Heart right ventricle (tissue), 16 donors: ENCODE results near the gene SRPRB. TPM values are rescaled to one million over a fixed set of nuclear protein-coding genes. Genes with fewer than 3 reads are reported as not detected.

Experiments used
- ATAC-seq, 8 donors: fragments of 200-7000 bp; cut with Tn5 transposase; one replicate each; pipeline ENCODE4 v1.9.1; 2020; ENCODE audit warnings: mild to moderate bottlenecking in 8 of 8, moderate library complexity in 8 of 8, moderate number of reproducible peaks in 1 of 8
- DNase-seq, 2 donors: peaks; one replicate each; pipeline ENCODE4 v3.0.0-alpha.2; 2020
- H3K27ac ChIP-seq, 10 donors: fragments of 200-600 bp; sonication (generic) in 2 of 10; one replicate each; pipeline versions ENCODE4 v1.5.0 to v1.8.0; 2020 to 2022; ENCODE audit warnings: mild to moderate bottlenecking in 3 of 10
- H3K27me3 ChIP-seq, 7 donors: fragments of 200-600 bp; one replicate each; pipeline ENCODE4 v1.8.0; 2021 to 2022; ENCODE audit warnings: mild to moderate bottlenecking in 2 of 7
- H3K36me3 ChIP-seq, 9 donors: fragments of 200-600 bp; sonication (generic) in 1 of 9; one replicate each; pipeline versions ENCODE4 v1.5.0 to v1.8.0; 2020 to 2022; ENCODE audit warnings: mild to moderate bottlenecking in 2 of 9
- H3K4me1 ChIP-seq, 9 donors: fragments of 200-600 bp; sonication (generic) in 1 of 9; one replicate each; pipeline versions ENCODE4 v1.5.0 to v1.8.0; 2020 to 2022; ENCODE audit warnings: mild to moderate bottlenecking in 4 of 9
- H3K4me3 ChIP-seq, 10 donors: fragments of 200-600 bp; sonication (generic) in 2 of 10; one replicate each; pipeline versions ENCODE4 v1.5.0 to v1.8.0; 2020 to 2022; ENCODE audit warnings: mild to moderate bottlenecking in 7 of 10, moderate library complexity in 2 of 10
- H3K9me3 ChIP-seq, 11 donors: fragments of 200-600 bp in 10 of 11; sonication (generic) in 2 of 11; one replicate each; pipeline versions ENCODE4 v1.5.0 to v1.8.0; 2013 to 2022; ENCODE audit warnings: mild to moderate bottlenecking in 2 of 11, control low read depth in 1 of 11, moderate library complexity in 1 of 11
- CTCF ChIP-seq, 9 donors: fragments of 200-600 bp; sonication (generic) in 2 of 9; IDR thresholded peaks; one replicate each; pipeline versions ENCODE4 v1.5.0 to v1.8.0; 2021 to 2022; ENCODE audit warnings: antibody characterized with exemption in 9 of 9, mild to moderate bottlenecking in 5 of 9, moderate library complexity in 1 of 9
- WGBS, 2 donors: extraction: QIAGEN DNeasy Blood & Tissue Kit; methylation state at CpG; one replicate each; pipeline ENCODE4 v1.1.7; 2013; ENCODE audit warnings: inconsistent platforms in 1 of 2; 5-methylcytosine and 5-hydroxymethylcytosine counted together
- intact Hi-C, 10 donors: fragments of 100-400 bp; cut with DNase I; formaldehyde crosslinking; loops; one replicate each; pipeline versions ENCODE4 v1.11.1 to v1.14.2; 2022
- polyA plus RNA-seq, 2 donors: library from polyadenylated mRNA; stranded (reverse); fragments of 200-250 nt; gene quantifications; one replicate each; pipeline ENCODE4 v1.2.3, GENCODE V29; 2013
- total RNA-seq, 10 donors: library from RNA; stranded (reverse); fragmentation: NEBNext Ultra II Directional in 3 of 10; extraction: Animal tissue kit (Norgen Biotek cat#: 25700) in 3 of 10; gene quantifications; one replicate each; pipeline versions ENCODE4 v1.2.1 to v1.2.4, GENCODE V29; 2021 to 2023
- donor health status: Arrhythmogenic right ventricular cardiomyopathy.
- donor health status: ischemic (EF 13 %, LVEDD 7.1; RV severe dilation, severe dysfunction).
- donor health status: healthy with polysubstance abuse.
- donor health status: DM: no; HTN: yes; CAD: no.
- donor health status: DM: no; HTN: no; CAD: no.
- donor health status: ischemic (EF 25% LVEDD 6.9; RV normal size, moderate dysfunction).
- donor health status: ischemic (EF 25% LVEDD 5.7; RV mildly dilated, moderate dysfunction).
- donor health status: healthy.
- donor health status: DM: yes; HTN: yes; CAD: no.
- donor health status: Ischemic cardiomyopathy.
- donor health status: ischemic (EF 35%, LVEDD 5.7; RV mildly dilated, moderate dysfunction).
- donor health status: nonischemic (EF 11% LVEDD 7.7; RV severe dilation, severe dysfunction).
- donor health status: DM: yes; HTN: yes; CAD: no.
- donor health status: PGD.
- donor health status: ischemic (EF 29% LVEDD 5.4; RV normal size, mild dysfunction).
- donor health status: nonischemic (EF 23%, LVEDD 6.1; RV moderate dilation, normal function).

The SRPRB gene
- total and polyA plus RNA-seq, 12 donors: 12.1 to 46.2 (median 27.0) TPM

DNA sequence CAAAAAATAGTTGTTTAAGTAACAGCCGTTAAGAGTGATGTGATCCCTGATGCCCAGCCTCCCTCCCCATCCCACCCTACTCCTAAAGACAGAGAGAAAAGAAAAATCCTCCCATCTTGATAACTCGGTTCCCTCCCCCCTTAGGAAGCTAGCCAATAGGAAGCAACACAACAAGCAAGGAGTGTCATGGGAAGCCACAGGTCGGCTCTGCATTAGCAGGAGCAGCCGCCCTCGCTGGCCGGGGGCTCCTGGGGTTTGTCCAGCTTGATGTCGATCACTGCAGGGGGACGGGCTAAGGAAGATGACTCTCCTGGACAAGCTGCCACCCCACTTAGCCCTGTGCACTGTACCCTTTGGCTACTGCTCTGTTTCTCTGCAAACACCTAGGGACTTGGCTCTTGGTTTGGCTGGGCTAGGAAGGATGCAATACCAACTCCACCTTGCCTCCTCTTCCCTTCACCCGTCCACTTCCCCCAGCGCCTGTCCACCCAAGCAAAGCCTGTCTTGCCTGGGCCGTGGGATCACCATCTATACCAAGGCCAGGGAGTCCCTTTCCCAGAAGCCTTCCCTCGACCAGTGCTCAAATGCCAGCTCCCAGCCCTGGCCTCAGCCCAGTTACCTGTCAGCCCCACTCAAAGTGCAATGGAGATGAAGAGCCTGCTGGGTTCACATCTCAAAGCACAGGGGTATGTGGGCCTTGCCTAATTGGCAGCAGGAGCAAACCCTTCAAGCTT is 23.1 kb downstream of the SRPRB start:
- Histone ChIP-seq H3K4me1 (peaks cover 0 to 22% (median 11%) of the 10 kb centered on the region in 9 donors), H3K36me3 (peaks cover 0 to 47% (median 0%) of the 10 kb centered on the region in 9 donors), H3K27me3 (no peaks in the 10 kb centered on the region), H3K4me3 (no peak overlapping the region), H3K9me3 (no peaks in the 10 kb centered on the region), H3K27ac (peak overlapping the region in 6 of 10 donors; percentile 20 to 59 (median 54))
- TF ChIP-seq CTCF (IDR thresholded peaks at IDR 0.05): no peak
- ATAC-seq (peak; percentile 39 to 85 (median 74)), DNase-seq (peak; percentile 45 to 49)
- 73 to 78% methylated on average over 12 of the region's 12 CpGs for WGBS, 2 donors
- intact Hi-C loops: loop anchor here in 3 of 10 donors (5.0 to 10.0 kb wide), 2 partner anchors 69 to 406 kb away; partner anchors contain the start of gene RAB6B (in 2 of the 3)

GRCh38 chr3:133829310-133829707 is 23.7 kb downstream of the SRPRB start:
- 52 to 56% methylated on average over 3 of the region's 3 CpGs for WGBS, 2 donors
- no peak for TF ChIP-seq CTCF (IDR thresholded peaks at IDR 0.05)
- peaks cover 0 to 45% (median 0%) of the 10 kb centered on the region in 9 donors for H3K36me3 ChIP-seq
- H3K9me3 ChIP-seq: no peaks in the 10 kb centered on the region
- no peaks in the 10 kb centered on the region for H3K27me3 ChIP-seq
- peaks cover 0 to 22% (median 11%) of the 10 kb centered on the region in 9 donors for H3K4me1 ChIP-seq
- peak in 1 of 2 donors; percentile 30 for DNase-seq
- H3K4me3 ChIP-seq: no peak overlapping the region
- peak overlapping the region in 9 of 10 donors; percentile 6 to 59 (median 52) for H3K27ac ChIP-seq
- intact Hi-C loops: loop anchor here in 3 of 10 donors (5.0 to 10.0 kb wide), 2 partner anchors 68 to 405 kb away; partner anchors contain the start of gene RAB6B (in 2 of the 3)
- ATAC-seq: peak; percentile 50 to 88 (median 68)

DNA sequence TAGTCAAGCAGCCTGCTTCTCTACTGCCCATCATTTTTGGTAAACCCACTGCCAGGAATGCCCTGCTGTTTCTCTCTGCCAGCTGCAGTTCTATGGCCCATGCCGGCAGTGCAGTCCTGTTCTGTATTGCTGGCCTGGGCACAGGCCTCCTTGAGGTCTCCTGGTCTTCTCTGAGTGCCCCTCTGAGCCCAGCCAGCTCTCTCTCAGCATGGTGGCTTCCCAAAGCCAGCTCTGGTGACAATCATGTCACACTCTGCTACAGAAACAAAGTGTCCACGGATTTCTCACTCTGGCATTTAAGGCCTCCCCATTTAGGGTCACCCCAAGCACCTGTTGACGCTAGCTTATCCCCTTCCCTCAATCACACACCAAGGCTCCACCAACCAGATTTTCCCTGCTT is 24.5 kb downstream of the SRPRB start:
- Histone ChIP-seq H3K27ac (peak overlapping the region in 7 of 10 donors; percentile 6 to 59 (median 56)), H3K36me3 (peaks cover 0 to 46% (median 0%) of the 10 kb centered on the region in 9 donors), H3K4me1 (peaks cover 0 to 22% (median 11%) of the 10 kb centered on the region in 9 donors), H3K27me3 (no peaks in the 10 kb centered on the region), H3K9me3 (no peaks in the 10 kb centered on the region), H3K4me3 (no peak overlapping the region)
- no peak for DNase-seq
- no peak for TF ChIP-seq CTCF (IDR thresholded peaks at IDR 0.05)
- 42 to 61% methylated on average over 3 of the region's 3 CpGs for WGBS, 2 donors
- intact Hi-C loops: no loop called here
- ATAC-seq: peak in 6 of 8 donors; percentile 11 to 77 (median 53)

DNA sequence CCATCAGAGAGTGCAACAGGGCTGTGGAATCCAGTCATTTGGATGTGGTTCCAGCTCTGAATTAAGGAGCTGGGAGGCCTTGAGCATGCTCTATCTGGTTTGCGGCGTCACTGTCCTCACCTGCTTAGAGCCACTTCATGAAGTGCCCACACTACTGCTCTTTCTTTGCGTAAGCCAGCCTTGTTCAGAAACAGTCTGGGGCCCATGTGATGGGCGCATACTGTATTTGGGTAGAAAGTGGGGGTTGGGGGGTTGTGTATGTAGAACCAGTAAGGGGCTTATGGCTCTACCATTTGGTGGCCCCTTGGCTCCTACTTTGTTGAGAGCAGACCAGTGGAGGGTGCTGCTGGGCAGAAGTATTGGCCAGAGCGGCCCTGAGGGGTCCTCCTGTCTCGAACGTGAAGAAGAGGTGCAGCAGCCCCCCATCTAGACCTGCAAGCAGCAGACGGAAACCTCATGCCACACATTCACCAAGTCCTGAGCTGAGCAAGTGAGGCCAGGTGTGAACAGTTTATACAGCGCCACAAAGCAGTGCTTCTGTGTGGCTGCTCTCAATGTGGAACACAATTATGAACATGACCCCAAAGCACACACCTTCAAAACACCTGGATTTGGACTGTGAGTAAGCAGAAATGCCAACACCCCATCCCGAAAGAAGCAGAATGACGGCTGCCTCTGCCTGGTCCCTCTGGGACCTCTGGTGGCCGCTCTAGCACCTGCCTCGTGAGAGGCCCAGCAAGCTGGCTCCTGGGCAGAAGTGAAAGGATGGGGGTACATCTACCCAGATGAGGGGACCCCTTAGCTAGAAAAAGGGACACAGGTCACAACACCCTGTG is 26.6 kb downstream of the SRPRB start:
- TF ChIP-seq CTCF (IDR thresholded peaks at IDR 0.05): no peak
- no peak overlapping the region for H3K4me3 ChIP-seq
- WGBS, 2 donors: 77 to 82% methylated on average over 13 of the region's 13 CpGs
- DNase-seq (no peak), ATAC-seq (no peak)
- peaks cover 0 to 40% (median 0%) of the 10 kb centered on the region in 9 donors for H3K36me3 ChIP-seq
- no peaks in the 10 kb centered on the region for H3K27me3 ChIP-seq
- peaks cover 0 to 22% (median 11%) of the 10 kb centered on the region in 9 donors for H3K4me1 ChIP-seq
- intact Hi-C loops: no loop called here
- H3K27ac ChIP-seq: no peak overlapping the region
- no peaks in the 10 kb centered on the region for H3K9me3 ChIP-seq
